HepG2 (cell line): ENCODE results near the gene PLPPR3. TPM values are rescaled to one million over a fixed set of nuclear protein-coding genes. Genes with fewer than 3 reads are reported as not detected.

Source experiments
- AGO1 ChIP-seq: fragments of 200-400 bp; formaldehyde crosslinking; IDR thresholded peaks from 2 replicates; pipeline ENCODE4 v1.6.1; 2017; ENCODE audit warnings: mild to moderate bottlenecking, low read depth, low read length, moderate library complexity; ENCODE audit not compliant: poor library complexity, severe bottlenecking
- AHR ChIP-seq: IDR thresholded peaks from 2 replicates; pipeline ENCODE4 v1.6.1; 2018; ENCODE audit warnings: missing genetic modification reagents, missing compliant biosample characterization
- ATF2 ChIP-seq: sonication (generic); formaldehyde crosslinking; IDR thresholded peaks from 2 replicates; pipeline ENCODE4 v1.4.0; 2020; ENCODE audit warnings: missing genetic modification reagents
- DRAP1 ChIP-seq: IDR thresholded peaks from 2 replicates; pipeline ENCODE4 v1.6.1; 2016; ENCODE audit warnings: missing genetic modification reagents, missing compliant biosample characterization
- DZIP1 ChIP-seq: sonication (generic); formaldehyde crosslinking; IDR thresholded peaks from 2 replicates; pipeline ENCODE4 v1.5.0; 2020; ENCODE audit warnings: mild to moderate bottlenecking, missing genetic modification reagents
- GATA4 ChIP-seq: sonication (generic); IDR thresholded peaks from 2 replicates; pipeline ENCODE4 v1.6.1; 2016; ENCODE audit warnings: antibody characterized with exemption, low read depth, borderline replicate concordance
- HBP1 ChIP-seq: IDR thresholded peaks from 2 replicates; pipeline ENCODE4 v1.6.1; 2016; ENCODE audit warnings: low read depth, control low read depth
- HOXA7 ChIP-seq: sonication (generic); formaldehyde crosslinking; IDR thresholded peaks from 2 replicates; pipeline ENCODE4 v1.8.1; 2022; ENCODE audit warnings: mild to moderate bottlenecking, missing genetic modification reagents, moderate library complexity
- KDM5B ChIP-seq: sonication (generic); formaldehyde crosslinking; IDR thresholded peaks from 2 replicates; pipeline ENCODE4 v1.4.0; 2020; ENCODE audit warnings: missing genetic modification reagents, mild to moderate bottlenecking, borderline replicate concordance
- KLF16 ChIP-seq, 2 experiments: sonication (generic) in 1 of 2; formaldehyde crosslinking in 1 of 2; IDR thresholded peaks; 2 replicates each; pipeline versions ENCODE4 v1.6.1 to v1.8.0; 2016 to 2023; ENCODE audit warnings: missing genetic modification reagents in 2 of 2, missing compliant biosample characterization in 1 of 2
- KLF9 ChIP-seq: IDR thresholded peaks from 2 replicates; pipeline ENCODE4 v1.6.1; 2016; ENCODE audit warnings: low read depth
- SNRNP70 ChIP-seq: fragments of 200-400 bp; formaldehyde crosslinking; IDR thresholded peaks from 2 replicates; pipeline ENCODE4 v1.6.1; 2017; ENCODE audit warnings: mild to moderate bottlenecking, low read depth, low read length, moderate library complexity
- STAG1 ChIP-seq: sonication (generic); formaldehyde crosslinking; IDR thresholded peaks from 2 replicates; pipeline ENCODE4 v1.4.0; 2020; ENCODE audit warnings: missing genetic modification reagents
- TRAFD1 ChIP-seq: sonication (generic); formaldehyde crosslinking; IDR thresholded peaks from 2 replicates; pipeline ENCODE4 v1.5.1; 2020; ENCODE audit warnings: missing genetic modification reagents, mild to moderate bottlenecking, borderline replicate concordance
- ZEB1 ChIP-seq: IDR thresholded peaks from 2 replicates; pipeline ENCODE4 v1.6.1; 2012; ENCODE audit warnings: mild to moderate bottlenecking, low read depth, inconsistent platforms; ENCODE audit not compliant: insufficient replicate concordance
- ZFP41 ChIP-seq: sonication (generic); formaldehyde crosslinking; IDR thresholded peaks from 2 replicates; pipeline ENCODE4 v1.4.0; 2020; ENCODE audit warnings: mild to moderate bottlenecking, missing genetic modification reagents, borderline replicate concordance
- ZNF264 ChIP-seq: sonication (generic); formaldehyde crosslinking; IDR thresholded peaks from 2 replicates; pipeline ENCODE4 v1.4.0; 2020; ENCODE audit warnings: missing genetic modification reagents
- ZNF274 ChIP-seq: sonication (generic); formaldehyde crosslinking; IDR thresholded peaks from 2 replicates; pipeline ENCODE4 v1.5.1; 2020; ENCODE audit warnings: mild to moderate bottlenecking, missing genetic modification reagents
- ZNF597 ChIP-seq: sonication (generic); formaldehyde crosslinking; IDR thresholded peaks from 2 replicates; pipeline ENCODE4 v1.5.0; 2020; ENCODE audit warnings: missing genetic modification reagents
- ZNF616 ChIP-seq: sonication (generic); formaldehyde crosslinking; IDR thresholded peaks from 2 replicates; pipeline ENCODE4 v1.5.0; 2020; ENCODE audit warnings: low read depth, mild to moderate bottlenecking, missing genetic modification reagents
- polyA plus RNA-seq, 8 experiments: library from polyadenylated mRNA; depleted of rRNA in 3 of 8; stranded (reverse) in 7 of 8; unstranded in 1 of 8; fragments of >200 nt; fragmentation: Illumina TruSeq in 4 of 8; extraction: Trizol in 4 of 8; gene quantifications; 2 replicates each; pipeline versions ENCODE4 v1.2.1 to v1.2.3, GENCODE V29; 2011 to 2016; ENCODE audit warnings: low read depth in 4 of 8, missing spikeins in 1 of 8, mixed read lengths in 1 of 8; ENCODE audit not compliant: insufficient read depth in 1 of 8
- total RNA-seq, 5 experiments: library from RNA; depleted of rRNA; stranded (reverse); fragments of >200 nt; fragmentation: Illumina TruSeq; extraction: Trizol; gene quantifications; 2 replicates each; pipeline ENCODE4 v1.2.3, GENCODE V29; 2016; ENCODE audit warnings: low read depth in 1 of 5

Gene PLPPR3
- total and polyA plus RNA-seq, 2 of the 13 experiments (the other 11 are each of a cell fraction or from before 2014, with no cell fraction given) = 0.07 to 0.16 TPM

GRCh38 chr19:778910-779653 is 42.7 kb downstream of the PLPPR3 start (continued):
- TF ChIP-seq ATF2 (CRISPR knock-in tag) = peak; percentile 79
- peak; percentile 96 for TF ChIP-seq ZNF264
- no peak for TF ChIP-seq ZFP41 (CRISPR knock-in tag)
- TF ChIP-seq ZNF597 (CRISPR knock-in tag) = no peak
- no peak for TF ChIP-seq SNRNP70
- no peak for TF ChIP-seq HOXA7 (CRISPR knock-in tag)
- TF ChIP-seq HBP1 (CRISPR knock-in tag) = no peak
- 0 out of 2 replicates have a peak, but pooled peaks have one; percentile 44 for TF ChIP-seq KLF9 (CRISPR knock-in tag)
- TF ChIP-seq ZNF274 (CRISPR knock-in tag) = peak; percentile 89
- no peak for TF ChIP-seq GATA4
- 0 out of 2 replicates have a peak, but pooled peaks have one; percentile 36 for TF ChIP-seq AHR
- TF ChIP-seq STAG1 (CRISPR knock-in tag) = no peak; the same call in 1 of the 2 replicates
- TF ChIP-seq ZEB1 = no peak
- TF ChIP-seq DZIP1 = no peak
- TF ChIP-seq DRAP1 (CRISPR knock-in tag) = peak; percentile 68
- no peak for TF ChIP-seq TRAFD1 (CRISPR knock-in tag)
- no peak for TF ChIP-seq ZNF616
- no peak for TF ChIP-seq AGO1
- peak; percentile 61; the same call in 1 of the 2 replicates for TF ChIP-seq KDM5B (CRISPR knock-in tag)
- peak in 1 of 2 experiments; percentile 91; a peak in 2 of 4 replicates for TF ChIP-seq KLF16 (CRISPR knock-in tag; IDR thresholded peaks at IDR 0.05)
